Measurements from ENCODE around the gene STK25. TPM values are rescaled to one million over a fixed set of nuclear protein-coding genes. Genes with fewer than 3 reads are reported as not detected.

STK25 gene
- total and polyA plus RNA-seq, 10 of the 15 experiments (the other 5 are each of a cell fraction or from before 2014, with no cell fraction given), result 6.0 to 154 (median 89.3) TPM

- TF ChIP-seq E2F8 (IDR thresholded peaks at IDR 0.05; ENCODE audit: low read depth, partially characterized antibody) (no peak), IKZF1 (conservative IDR thresholded peaks at IDR 0.05) (no peak), PAX8 (IDR thresholded peaks at IDR 0.05) (no peak), CBFB (IDR thresholded peaks at IDR 0.05; ENCODE audit: low read depth) (no peak), CHD2 (IDR thresholded peaks at IDR 0.05; ENCODE audit: borderline replicate concordance, low read depth, low read length) (no peak), SREBF1 (IDR thresholded peaks at IDR 0.05; ENCODE audit: low read length) (no peak), MEF2A (IDR thresholded peaks at IDR 0.05; ENCODE audit: insufficient read depth, low read depth, low read length) (no peak), HDGF (IDR thresholded peaks at IDR 0.05) (no peak), MEF2B (IDR thresholded peaks at IDR 0.05; ENCODE audit: partially characterized antibody, poor library complexity, severe bottlenecking) (no peak), ZBTB33 (IDR thresholded peaks at IDR 0.05) (no peak), NFYA (IDR thresholded peaks at IDR 0.05; ENCODE audit: borderline replicate concordance, low read depth, low read length) (no peak), ZZZ3 (IDR thresholded peaks at IDR 0.05; ENCODE audit: control insufficient read depth, insufficient read length, low read depth) (no peak), NR2F1 (conservative IDR thresholded peaks at IDR 0.05) (no peak), KDM1A (IDR thresholded peaks at IDR 0.05; ENCODE audit: borderline replicate concordance) (no peak), SRF (IDR thresholded peaks at IDR 0.05; ENCODE audit: low read depth in 2 of 2, low read length in 2 of 2) (no peak), ZNF274 (IDR thresholded peaks at IDR 0.05; ENCODE audit: insufficient read depth, insufficient read length) (no peak), RFX5 (IDR thresholded peaks at IDR 0.05; ENCODE audit: low read depth, low read length) (no peak), TCF7 (IDR thresholded peaks at IDR 0.05; ENCODE audit: borderline replicate concordance) (no peak), FOXM1 (IDR thresholded peaks at IDR 0.05; ENCODE audit: low read depth, low read length) (no peak), ETV6 (conservative IDR thresholded peaks at IDR 0.05 in 1 of 2, IDR thresholded peaks at IDR 0.05 in 1 of 2; ENCODE audit: borderline replicate concordance in 1 of 2, low read depth in 1 of 2) (no peak), CHD1 (IDR thresholded peaks at IDR 0.05; ENCODE audit: low read depth, low read length) (no peak), HSF1 (IDR thresholded peaks at IDR 0.05; ENCODE audit: low read depth, low read length) (no peak), RB1 (IDR thresholded peaks at IDR 0.05; ENCODE audit: borderline replicate concordance) (no peak), RUNX3 (IDR thresholded peaks at IDR 0.05; ENCODE audit: low read length) (no peak)
These were observed 749 bp downstream of the STK25 start (continued) for GRCh38 chr2:241507430-241508239.
